GM23338 (cell line): ENCODE measurements around the gene CHRNA4.

Experiments
- CREB1 ChIP-seq: fragments of 250-450 bp; sonication (Bioruptor Pico); IDR thresholded peaks from 2 replicates; pipeline ENCODE4 v1.5.0; 2020; ENCODE audit warnings: low read depth, mild to moderate bottlenecking, moderate library complexity
- CTCF ChIP-seq, 2 experiments: fragments of 200-600 bp in 1 of 2; sonication (generic) in 1 of 2; conservative IDR thresholded peaks; 2 replicates each; pipeline versions ENCODE4 v1.5.1 to v1.6.1; 2016 to 2017; ENCODE audit warnings: antibody characterized with exemption in 2 of 2, low read depth in 2 of 2, mild to moderate bottlenecking in 2 of 2, moderate library complexity in 1 of 2
- EZH2 ChIP-seq: fragments of 200-600 bp; sonication (generic); IDR thresholded peaks from one replicate; pipeline ENCODE4 v1.8.0; 2017; ENCODE audit warnings: antibody characterized with exemption, mild to moderate bottlenecking, low read depth; ENCODE audit not compliant: unreplicated experiment
- EZH2phosphoT487 ChIP-seq: fragments of 200-600 bp; sonication (generic); IDR thresholded peaks from one replicate; pipeline ENCODE4 v1.8.1; 2018; ENCODE audit warnings: antibody characterized with exemption; ENCODE audit not compliant: unreplicated experiment
- NANOG ChIP-seq: IDR thresholded peaks from 2 replicates; pipeline ENCODE4 v1.6.1; 2016; ENCODE audit warnings: antibody characterized with exemption, borderline replicate concordance
- POLR2AphosphoS5 ChIP-seq: IDR thresholded peaks from 2 replicates; pipeline ENCODE4 v1.6.1; 2016; ENCODE audit warnings: antibody characterized with exemption, low read depth

GRCh38 chr20:63405102-63405730, 44.1 kb upstream of the CHRNA4 start:
- TF ChIP-seq POLR2AphosphoS5 (no peak), CREB1 (no peak), CTCF (conservative IDR thresholded peaks at IDR 0.05; ENCODE audit: low read depth in 2 of 2) (no peak), EZH2phosphoT487 (no peak), NANOG (no peak), EZH2 (no peak)
